Adrenal gland (tissue), 12 donors: Measurements from ENCODE around the gene KLHL36. TPM values are rescaled to one million over a fixed set of nuclear protein-coding genes. Genes with fewer than 3 reads are reported as not detected.

ENCODE experiments used
- DNase-seq, 7 donors: peaks; one replicate each; pipeline ENCODE4 v3.0.0-alpha.2; 2019 to 2020
- H3K27ac ChIP-seq, 5 donors: fragments of 200-600 bp; sonication (generic) in 4 of 5; 1 replicate in 3 of 5; 2 replicates in 2 of 5; pipeline versions ENCODE4 v1.5.1 to v1.8.0; 2016 to 2020; ENCODE audit warnings: mild to moderate bottlenecking in 1 of 5
- H3K27me3 ChIP-seq: fragments of 200-600 bp; 2 replicates; pipeline ENCODE4 v1.8.0; 2021
- H3K36me3 ChIP-seq, 2 donors: fragments of 200-600 bp; replicated peaks in 1 of 2; 1 replicate in 1 of 2; 2 replicates in 1 of 2; pipeline versions ENCODE4 v1.5.1 to v1.8.0; 2018 to 2022
- H3K4me1 ChIP-seq, 2 donors: fragments of 200-600 bp; replicated peaks in 1 of 2; 1 replicate in 1 of 2; 2 replicates in 1 of 2; pipeline versions ENCODE4 v1.5.1 to v1.8.0; 2018 to 2021
- H3K4me3 ChIP-seq, 4 donors: fragments of 200-600 bp; sonication (generic) in 3 of 4; one replicate each; pipeline ENCODE4 v1.5.1; 2016 to 2018
- H3K9me3 ChIP-seq, 3 donors: fragments of 200-600 bp; sonication (generic) in 1 of 3; replicated peaks in 1 of 3; 1 replicate in 2 of 3; 2 replicates in 1 of 3; pipeline versions ENCODE4 v1.5.1 to v1.8.0; 2016 to 2021
- POLR2A ChIP-seq, 2 donors: fragments of 450-650 bp; IDR thresholded peaks; one replicate each; pipeline ENCODE4 v1.6.1; 2017; ENCODE audit warnings: antibody characterized with exemption in 2 of 2, mild to moderate bottlenecking in 2 of 2, moderate library complexity in 1 of 2
- WGBS, 4 donors: extraction: QIAGEN DNeasy Blood & Tissue Kit in 2 of 4; methylation state at CpG; one replicate each; pipeline versions ENCODE4 v1.1.5 to v1.1.7; 2013 to 2017; 5-methylcytosine and 5-hydroxymethylcytosine counted together
- intact Hi-C, 2 donors: fragments of 100-400 bp; cut with DNase I; formaldehyde crosslinking; loops; one replicate each; pipeline versions ENCODE4 v1.14.1 to v1.15.0; 2022 to 2023
- polyA plus RNA-seq, 3 donors: library from polyadenylated mRNA; stranded (reverse); fragments of 200-250 nt in 2 of 3; fragments of 350-450 nt in 1 of 3; fragmentation: Illumina TruSeq in 1 of 3; extraction: RNeasy Lipid Tissue Mini Kit (QIAGEN cat#74804) in 1 of 3; gene quantifications; one replicate each; pipeline ENCODE4 v1.2.3, GENCODE V29; 2013 to 2014
- total RNA-seq, 9 donors: library from RNA; depleted of rRNA in 4 of 9; stranded (reverse); fragments of >200 nt in 4 of 9; fragments of 120-200 nt in 1 of 9; fragmentation: NEBNext Ultra II Directional in 1 of 9; extraction: Animal tissue kit (Norgen Biotek cat#: 25700) in 1 of 9; gene quantifications; one replicate each; pipeline versions ENCODE4 v1.1.0 to v1.2.4, GENCODE V29; 2013 to 2023
- TF ChIP-seq, protein P1 (sequence below), 6 experiments: fragments of 450-650 bp in 4 of 6; fragments of 200-600 bp in 2 of 6; sonication (generic) in 1 of 6; IDR thresholded peaks; 1 replicate in 5 of 6; 2 replicates in 1 of 6; pipeline versions ENCODE4 v1.5.1 to v1.8.0; 2016 to 2021; ENCODE audit warnings: antibody characterized with exemption in 6 of 6, mild to moderate bottlenecking in 2 of 6, moderate library complexity in 1 of 6
- donor health status: healthy with polysubstance abuse.
- donor health status: Bipolar disorder and iron deficiency.
- donor health status: DM: yes; HTN: yes; CAD: no.
- donor health status: DM: no; HTN: no; CAD: no.
- donor health status: DM: no; HTN: no; CAD: no.
- donor health status: DM: yes; HTN: yes; CAD: no.

KLHL36 gene
- total and polyA plus RNA-seq, 12 donors: 10.7 to 81.6 (median 54.7) TPM

DNA sequence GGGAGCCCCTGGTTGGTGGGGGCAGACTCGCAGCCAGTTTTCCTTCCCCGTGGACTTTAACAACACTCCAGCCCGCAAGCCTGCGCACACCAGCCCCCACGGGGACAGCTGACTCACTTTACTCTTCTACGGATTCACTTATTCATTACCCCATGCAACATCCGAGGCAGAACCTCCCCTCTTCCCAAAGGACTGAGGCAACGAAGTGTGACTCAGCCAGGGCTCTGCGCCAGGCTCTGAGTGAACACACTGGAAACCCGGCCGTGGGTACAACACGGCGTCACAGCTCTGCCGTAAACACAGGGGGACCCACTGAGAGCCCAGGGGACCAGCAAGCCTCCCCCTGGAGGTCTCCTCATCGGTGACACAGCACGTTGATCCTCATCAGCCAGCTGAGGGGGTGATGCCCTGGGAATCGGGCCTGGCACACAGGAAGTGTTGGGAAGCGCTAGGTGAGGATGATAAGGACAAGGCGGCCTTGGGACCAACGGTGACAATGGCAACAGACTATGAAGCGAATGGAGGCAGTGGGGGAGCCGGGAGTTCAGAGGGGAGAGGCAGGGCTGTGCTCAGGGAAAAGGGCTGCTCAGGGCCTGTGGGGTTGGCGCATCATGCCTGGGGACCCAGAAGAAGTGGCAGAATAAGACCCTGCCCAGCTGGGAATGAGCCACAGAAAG lies 45.0 kb upstream of the KLHL36 start:
- intact Hi-C loops: no loop called here
- Histone ChIP-seq H3K4me3 (peak overlapping the region in 1 of 4 donors; percentile 32), H3K27me3 (no peaks in the 10 kb centered on the region), H3K27ac (peak overlapping the region in 4 of 5 donors; percentile 75 to 91 (median 82)), H3K36me3 (no peaks in the 10 kb centered on the region), H3K4me1 (peaks cover 11 to 51% of the 10 kb centered on the region in 2 donors), H3K9me3 (no peaks in the 10 kb centered on the region)
- 19 to 43% (median 25%) methylated on average over 20 to 23 of the region's 23 CpGs for WGBS, 4 donors
- TF ChIP-seq, protein P1, sequence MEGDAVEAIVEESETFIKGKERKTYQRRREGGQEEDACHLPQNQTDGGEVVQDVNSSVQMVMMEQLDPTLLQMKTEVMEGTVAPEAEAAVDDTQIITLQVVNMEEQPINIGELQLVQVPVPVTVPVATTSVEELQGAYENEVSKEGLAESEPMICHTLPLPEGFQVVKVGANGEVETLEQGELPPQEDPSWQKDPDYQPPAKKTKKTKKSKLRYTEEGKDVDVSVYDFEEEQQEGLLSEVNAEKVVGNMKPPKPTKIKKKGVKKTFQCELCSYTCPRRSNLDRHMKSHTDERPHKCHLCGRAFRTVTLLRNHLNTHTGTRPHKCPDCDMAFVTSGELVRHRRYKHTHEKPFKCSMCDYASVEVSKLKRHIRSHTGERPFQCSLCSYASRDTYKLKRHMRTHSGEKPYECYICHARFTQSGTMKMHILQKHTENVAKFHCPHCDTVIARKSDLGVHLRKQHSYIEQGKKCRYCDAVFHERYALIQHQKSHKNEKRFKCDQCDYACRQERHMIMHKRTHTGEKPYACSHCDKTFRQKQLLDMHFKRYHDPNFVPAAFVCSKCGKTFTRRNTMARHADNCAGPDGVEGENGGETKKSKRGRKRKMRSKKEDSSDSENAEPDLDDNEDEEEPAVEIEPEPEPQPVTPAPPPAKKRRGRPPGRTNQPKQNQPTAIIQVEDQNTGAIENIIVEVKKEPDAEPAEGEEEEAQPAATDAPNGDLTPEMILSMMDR (IDR thresholded peaks at IDR 0.05): no peak
- TF ChIP-seq POLR2A (IDR thresholded peaks at IDR 0.05): peak in 1 of 2 donors; percentile 51
- peak; percentile 86 to 97 (median 95) for DNase-seq

DNA sequence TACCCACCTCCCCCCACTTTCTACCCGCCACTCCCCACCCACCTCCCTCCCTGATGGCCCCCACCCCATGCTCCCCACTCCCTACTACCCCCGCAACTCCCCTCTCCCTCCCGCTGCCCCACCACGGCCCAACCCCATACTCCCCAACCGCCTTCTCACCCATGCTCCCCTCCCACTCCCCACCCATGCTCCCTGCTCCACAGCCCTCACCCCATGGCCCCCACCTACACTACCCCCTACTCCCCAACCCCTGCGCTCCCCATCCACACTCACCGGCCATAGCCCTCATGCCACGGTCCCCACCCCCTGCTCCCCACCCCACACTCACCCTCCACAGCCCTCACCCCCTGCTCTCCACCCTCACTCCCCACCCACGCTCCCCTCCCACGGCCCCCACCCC lies 44.4 kb upstream of the KLHL36 start:
- no peaks in the 10 kb centered on the region for H3K27me3 ChIP-seq
- no peaks in the 10 kb centered on the region for H3K36me3 ChIP-seq
- peaks cover 9 to 48% of the 10 kb centered on the region in 2 donors for H3K4me1 ChIP-seq
- DNase-seq: no peak
- H3K4me3 ChIP-seq: no peak overlapping the region
- H3K27ac ChIP-seq: peak overlapping the region in 4 of 5 donors; percentile 75 to 91 (median 82)
- TF ChIP-seq, protein P1 (IDR thresholded peaks at IDR 0.05): no peak
- intact Hi-C loops: no loop called here
- WGBS, 4 donors: 80 to 100% (median 84%) methylated on average over 1 to 10 of the region's 10 CpGs
- H3K9me3 ChIP-seq: no peaks in the 10 kb centered on the region

DNA sequence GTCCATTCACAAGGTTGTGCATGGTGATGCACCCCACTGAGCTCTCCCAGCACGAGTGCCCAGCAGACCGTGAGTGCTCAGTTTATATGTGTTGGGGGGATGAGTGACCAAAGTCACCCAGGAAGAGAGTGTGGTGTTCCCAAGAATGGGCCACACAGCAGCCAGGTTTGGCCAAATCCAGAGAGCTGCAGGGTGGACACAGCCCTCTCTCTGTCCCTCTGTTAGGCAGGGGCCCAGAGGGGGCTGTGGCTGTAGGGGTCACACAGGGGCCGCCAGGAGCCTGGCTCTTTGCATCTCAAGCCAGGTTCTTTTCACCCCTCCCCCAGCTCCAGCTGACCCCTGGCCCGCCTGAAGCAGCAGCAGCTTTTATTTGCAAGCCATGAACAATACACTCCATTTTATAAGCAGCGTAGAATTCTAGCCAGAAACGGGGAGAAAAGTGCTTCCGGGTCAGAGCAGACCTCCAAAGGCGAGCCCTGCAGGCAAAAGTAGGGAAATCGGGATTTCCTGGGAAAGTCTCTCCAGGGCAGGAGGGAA lies 43.8 kb upstream of the KLHL36 start:
- Histone ChIP-seq H3K9me3 (no peaks in the 10 kb centered on the region), H3K27me3 (no peaks in the 10 kb centered on the region), H3K4me3 (no peak overlapping the region), H3K36me3 (no peaks in the 10 kb centered on the region), H3K27ac (no peak overlapping the region), H3K4me1 (peaks cover 5 to 42% of the 10 kb centered on the region in 2 donors)
- DNase-seq: no peak
- intact Hi-C loops: no loop called here
- 71 to 83% (median 79%) methylated on average over 8 to 9 of the region's 9 CpGs for WGBS, 4 donors
- no peak for TF ChIP-seq POLR2A (IDR thresholded peaks at IDR 0.05)
- TF ChIP-seq, protein P1 (IDR thresholded peaks at IDR 0.05): no peak

DNA sequence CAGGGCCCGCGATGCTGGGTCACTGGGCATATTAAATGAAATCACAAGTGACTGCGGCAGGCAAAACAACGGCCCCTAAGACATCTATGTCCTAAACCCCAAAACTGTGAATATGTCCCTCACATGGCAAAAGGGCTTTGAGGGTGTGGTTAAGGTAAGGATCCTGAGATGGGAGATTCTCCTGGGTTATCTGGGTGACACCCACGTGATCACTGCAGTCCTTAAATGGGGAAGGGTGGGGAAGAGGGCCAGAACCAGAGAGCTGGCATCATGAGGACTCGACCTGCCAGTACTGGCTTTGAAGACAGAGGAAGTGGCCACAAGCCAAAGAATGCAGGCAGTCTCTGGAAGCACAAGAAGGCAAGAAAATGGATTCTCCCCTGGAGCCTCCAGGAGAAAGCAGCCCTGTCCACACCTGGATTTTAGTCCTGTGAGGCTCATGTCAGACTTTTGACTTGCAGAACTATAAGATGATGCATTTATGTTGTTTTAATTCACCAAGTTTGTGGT lies 42.9 kb upstream of the KLHL36 start:
- no peak for DNase-seq
- H3K4me1 ChIP-seq: peaks cover 0 to 34% of the 10 kb centered on the region in 2 donors

More for the DNA sequence above, 42.9 kb upstream of the KLHL36 start:
- no peak overlapping the region for H3K4me3 ChIP-seq
- TF ChIP-seq POLR2A (IDR thresholded peaks at IDR 0.05): no peak
- TF ChIP-seq, protein P1 (IDR thresholded peaks at IDR 0.05): no peak
- H3K9me3 ChIP-seq: no peaks in the 10 kb centered on the region
- 88 to 94% (median 89%) methylated on average over 6 of the region's 6 CpGs for WGBS, 4 donors
- no peaks in the 10 kb centered on the region for H3K27me3 ChIP-seq
- intact Hi-C loops: no loop called here
- H3K36me3 ChIP-seq: no peaks in the 10 kb centered on the region
- H3K27ac ChIP-seq: no peak overlapping the region
